ENCODE measurements around the gene ADM5. TPM values are rescaled to one million over a fixed set of nuclear protein-coding genes. Genes with fewer than 3 reads are reported as not detected.

Gene ADM5
- total RNA-seq, 1 donor from 2014 or later = 0.86 TPM

GRCh38 chr19:49679771-49680413 lies 9.5 kb upstream of the ADM5 start:
- DNase-seq (ENCODE audit: low spot score) (no peak), ATAC-seq (no peak)

GRCh38 chr19:49680421-49681351 lies 8.7 kb upstream of the ADM5 start:
- ATAC-seq = peak; percentile 53

GRCh38 chr19:49681830-49682229 lies 7.6 kb upstream of the ADM5 start:
- DNase-seq (ENCODE audit: low spot score) (no peak), ATAC-seq (no peak)

More at GRCh38 chr19:49680421-49681351, 8.7 kb upstream of the ADM5 start:
- DNase-seq (ENCODE audit: low spot score) = peak; percentile 88

- no peak for DNase-seq (ENCODE audit: low spot score)
- ATAC-seq = no peak
Observed at GRCh38 chr19:49682274-49682673, 7.1 kb upstream of the ADM5 start.

- no peak for DNase-seq (ENCODE audit: low spot score)
- ATAC-seq = no peak
Observed at GRCh38 chr19:49683814-49684250, 5.6 kb upstream of the ADM5 start.

- no peak for DNase-seq (ENCODE audit: low spot score)
- ATAC-seq = no peak
Observed at GRCh38 chr19:49684251-49684982, 5.0 kb upstream of the ADM5 start.

- DNase-seq (ENCODE audit: low spot score) (no peak), ATAC-seq (no peak)
Observed at GRCh38 chr19:49684983-49685553, 4.3 kb upstream of the ADM5 start.

- DNase-seq (ENCODE audit: low spot score) (no peak), ATAC-seq (no peak)
Observed at GRCh38 chr19:49685845-49686332, 3.5 kb upstream of the ADM5 start.

- ATAC-seq (no peak), DNase-seq (ENCODE audit: low spot score) (no peak)
Observed at GRCh38 chr19:49686503-49687088, 2.8 kb upstream of the ADM5 start.

- ATAC-seq (no peak), DNase-seq (ENCODE audit: low spot score) (no peak)
Observed at GRCh38 chr19:49687150-49687549, 2.2 kb upstream of the ADM5 start.

GRCh38 chr19:49687566-49688316 lies 1.7 kb upstream of the ADM5 start:
- DNase-seq (ENCODE audit: low spot score) (no peak), ATAC-seq (peak; percentile 7)

- DNase-seq (ENCODE audit: low spot score) (no peak), ATAC-seq (no peak)
Observed at GRCh38 chr19:49688531-49689132, 762 bp upstream of the ADM5 start.

- ATAC-seq = peak; percentile 51
- no peak for DNase-seq (ENCODE audit: low spot score)
Observed at GRCh38 chr19:49690079-49690655, 773 bp downstream of the ADM5 start.

GRCh38 chr19:49690656-49691242 lies 1.4 kb downstream of the ADM5 start, which contains the start of gene CPT1C:
TSS of gene CPT1C (plus strand) at chr19:49691116. CDS start at chr19:49692253, 1,137 bp downstream.
- DNase-seq (ENCODE audit: low spot score) (peak; percentile 64), ATAC-seq (peak; percentile 73)

GRCh38 chr19:49691243-49692146 lies 2.1 kb downstream of the ADM5 start:
- DNase-seq (ENCODE audit: low spot score) (no peak), ATAC-seq (peak; percentile 13)

GRCh38 chr19:49692147-49692506 lies 2.7 kb downstream of the ADM5 start:
- DNase-seq (ENCODE audit: low spot score) (no peak), ATAC-seq (no peak)

- DNase-seq (ENCODE audit: low spot score) (no peak), ATAC-seq (no peak)
Observed at GRCh38 chr19:49696115-49696514, 6.7 kb downstream of the ADM5 start.

Measured in left lobe of liver (tissue), 2 donors.